IMR-90 (cell line): ENCODE data around the gene RNF182. TPM values are rescaled to one million over a fixed set of nuclear protein-coding genes. Genes with fewer than 3 reads are reported as not detected.

ENCODE experiments used
- ATAC-seq: fragments of 200-7000 bp; cut with Tn5 transposase; 2 replicates; pipeline ENCODE4 v1.9.1; 2020; ENCODE audit warnings: low read depth, mild to moderate bottlenecking, moderate library complexity
- BruUV-seq: library from RNA; stranded (reverse); fragments of 400-500 nt; replicated peaks from 2 replicates; lab custom pipeline; 2021; lab: Mats Ljungman, UMichigan
- CTCF ChIA-PET: fragments of 300-600 bp; formaldehyde crosslinking; extraction: SDS; loops from one replicate; lab custom pipeline; 2021; ENCODE audit warnings: antibody characterized with exemption; lab: Yijun Ruan, JAX
- POLR2A ChIA-PET: fragments of 300-600 bp; sonication (Branson Sonifier 250); formaldehyde crosslinking; loops from one replicate; lab custom pipeline; 2022; ENCODE audit warnings: antibody characterized with exemption; ENCODE audit not compliant: unreplicated experiment; lab: Charles Lee
- DNase-seq: peaks from one replicate; pipeline ENCODE4 v3.0.0; 2013
- H2AFZ ChIP-seq: replicated peaks from 2 replicates; pipeline ENCODE3; 2013; ENCODE audit warnings: low read length, mild to moderate bottlenecking; ENCODE audit not compliant: poor library complexity
- H2AK5ac ChIP-seq: 2 replicates; pipeline ENCODE4 v1.6.1; 2013; ENCODE audit warnings: low read depth, low read length, inconsistent platforms
- H2AK9ac ChIP-seq: replicated peaks from 2 replicates; pipeline ENCODE3; 2013; ENCODE audit warnings: mild to moderate bottlenecking, low read depth, low read length, moderate library complexity; ENCODE audit not compliant: poor library complexity
- H2BK120ac ChIP-seq: 2 replicates; pipeline ENCODE4 v1.6.1; 2013; ENCODE audit warnings: low read depth, low read length, inconsistent platforms
- H2BK15ac ChIP-seq: 3 replicates; pipeline ENCODE4 v1.6.1; 2013; ENCODE audit warnings: low read depth, low read length, inconsistent platforms
- H2BK20ac ChIP-seq: 2 replicates; pipeline ENCODE4 v1.6.1; 2013; ENCODE audit warnings: low read depth, mild to moderate bottlenecking, inconsistent platforms, low read length, moderate library complexity
- H2BK5ac ChIP-seq: 2 replicates; pipeline ENCODE4 v1.6.1; 2013; ENCODE audit warnings: mild to moderate bottlenecking, low read depth, low read length, inconsistent platforms; ENCODE audit not compliant: poor library complexity, severe bottlenecking
- H3K14ac ChIP-seq: replicated peaks from 2 replicates; pipeline ENCODE4 v1.6.1; 2013; ENCODE audit warnings: low read depth, low read length, inconsistent platforms
- H3K18ac ChIP-seq: 2 replicates; pipeline ENCODE4 v1.6.1; 2013; ENCODE audit warnings: low read depth, low read length, control low read depth
- H3K23ac ChIP-seq: 2 replicates; pipeline ENCODE4 v1.6.1; 2013; ENCODE audit warnings: low read depth, low read length, inconsistent platforms
- H3K27ac ChIP-seq: 2 replicates; pipeline ENCODE4 v1.5.1; 2013; ENCODE audit warnings: mild to moderate bottlenecking, control low read depth, low read length; ENCODE audit not compliant: insufficient read depth
- H3K27me3 ChIP-seq: 2 replicates; pipeline ENCODE4 v1.6.1; 2013; ENCODE audit warnings: low read length; ENCODE audit not compliant: control insufficient read depth, insufficient read depth
- H3K36me3 ChIP-seq: 2 replicates; pipeline ENCODE4 v1.6.1; 2013; ENCODE audit warnings: low read length, mixed read lengths; ENCODE audit not compliant: control insufficient read depth, insufficient read depth
- H3K4ac ChIP-seq: 2 replicates; pipeline ENCODE4 v1.6.1; 2013; ENCODE audit warnings: low read depth, low read length, inconsistent platforms
- H3K4me1 ChIP-seq: 2 replicates; pipeline ENCODE4 v1.6.1; 2013; ENCODE audit warnings: low read length, mixed read lengths; ENCODE audit not compliant: control insufficient read depth, insufficient read depth
- H3K4me2 ChIP-seq: 2 replicates; pipeline ENCODE4 v1.6.1; 2013; ENCODE audit warnings: low read depth, mild to moderate bottlenecking, control low read depth, low read length, moderate library complexity
- H3K4me3 ChIP-seq: 2 replicates; pipeline ENCODE4 v1.5.1; 2013; ENCODE audit warnings: low read depth, mild to moderate bottlenecking, control low read depth, low read length, moderate library complexity; ENCODE audit not compliant: insufficient read depth
- H3K56ac ChIP-seq: 2 replicates; pipeline ENCODE4 v1.6.1; 2013; ENCODE audit warnings: low read length, inconsistent platforms; ENCODE audit not compliant: insufficient read depth; ENCODE audit errors: extremely low read depth
- H3K79me1 ChIP-seq, 2 experiments: 2 replicates each; pipeline ENCODE4 v1.6.1; 2013; ENCODE audit warnings: low read length in 2 of 2, inconsistent platforms in 1 of 2, low read depth in 1 of 2
- H3K9ac ChIP-seq: 2 replicates; pipeline ENCODE4 v1.6.1; 2013; ENCODE audit warnings: low read depth, low read length, control low read depth
- H3K9me1 ChIP-seq: 2 replicates; pipeline ENCODE4 v1.6.1; 2013; ENCODE audit warnings: low read length, inconsistent platforms; ENCODE audit not compliant: insufficient read depth
- H3K9me3 ChIP-seq: 2 replicates; pipeline ENCODE4 v1.6.1; 2013; ENCODE audit warnings: low read length; ENCODE audit not compliant: control insufficient read depth, insufficient read depth
- H4K20me1 ChIP-seq: 2 replicates; pipeline ENCODE4 v1.6.1; 2013; ENCODE audit warnings: low read length, inconsistent platforms; ENCODE audit not compliant: insufficient read depth
- H4K5ac ChIP-seq: 2 replicates; pipeline ENCODE4 v1.6.1; 2013; ENCODE audit warnings: mild to moderate bottlenecking, low read depth, low read length, control low read depth
- H4K8ac ChIP-seq, 2 experiments: 2 replicates each; pipeline ENCODE4 v1.6.1; 2013; ENCODE audit warnings: low read depth in 2 of 2, low read length in 2 of 2, control low read depth in 1 of 2, inconsistent platforms in 1 of 2
- H4K91ac ChIP-seq: 2 replicates; pipeline ENCODE4 v1.6.1; 2013; ENCODE audit warnings: low read depth, low read length, inconsistent platforms; ENCODE audit not compliant: insufficient read depth
- CEBPB ChIP-seq: IDR thresholded peaks from 2 replicates; pipeline ENCODE4 v1.6.1; 2012; ENCODE audit warnings: low read depth, low read length, improper control_type of control experiment
- NFE2L2 ChIP-seq: fragments of 150-350 bp; IDR thresholded peaks from 2 replicates; pipeline ENCODE4 v1.6.1; 2016; ENCODE audit warnings: low read depth, mild to moderate bottlenecking, low read length
- WGBS, 2 experiments: methylation state at CpG; one replicate each; pipeline versions ENCODE4 v1.1.5 to v1.1.7; 2013; ENCODE audit warnings: missing lambda C conversion rate in 2 of 2; ENCODE audit not compliant: insufficient read length in 1 of 2; ENCODE audit errors: extremely low coverage in 2 of 2; 5-methylcytosine and 5-hydroxymethylcytosine counted together
- dilution Hi-C: fragments of 300-500 bp; cut with HindIII; formaldehyde crosslinking; loops from one replicate; pipeline ENCODE4 v1.14.3; 2018; ENCODE audit warnings: low sequenced_read_pairs; ENCODE audit not compliant: unreplicated experiment
- in situ Hi-C: fragments of 300-500 bp; cut with MboI; formaldehyde crosslinking; loops from 3 replicates; pipeline ENCODE4 v1.14.3; 2019; ENCODE audit warnings: low sequenced_read_pairs, inconsistent platforms, mixed read lengths
- intact Hi-C: fragments of 100-400 bp; cut with micrococcal nuclease; formaldehyde crosslinking; loops from 2 replicates; pipeline ENCODE4 v1.10.0; 2022
- polyA plus RNA-seq, 3 experiments: library from polyadenylated mRNA; depleted of rRNA; stranded (reverse); fragments of >200 nt; gene quantifications; 2 replicates each; pipeline ENCODE4 v1.2.3, GENCODE V29; 2012; ENCODE audit warnings: low replicate concordance in 1 of 3
- total RNA-seq: library from RNA; depleted of rRNA; stranded (reverse); fragments of >200 nt; gene quantifications from 2 replicates; pipeline ENCODE4 v1.2.3, GENCODE V29; 2012

RNF182 gene
- total and polyA plus RNA-seq, 2 of the 4 experiments (the other 2 are of a cell fraction): 4.1 to 9.1 TPM

- Histone ChIP-seq H4K8ac (no peak overlapping the region), H3K18ac (no peak overlapping the region), H3K4me1 (no peaks in the 10 kb centered on the region), H2AK9ac (no peak overlapping the region), H3K36me3 (no peaks in the 10 kb centered on the region), H4K91ac (no peak overlapping the region), H3K4me3 (no peak overlapping the region), H3K56ac (no peak overlapping the region), H2BK5ac (no peak overlapping the region), H3K9ac (no peak overlapping the region), H3K4ac (no peak overlapping the region), H2AFZ (no peak overlapping the region), H2BK15ac (no peak overlapping the region), H3K23ac (no peak overlapping the region), H3K27me3 (peaks cover 4% of the 10 kb centered on the region; the same call in 1 of the 2 replicates), H3K9me1 (no peaks in the 10 kb centered on the region), H4K20me1 (no peaks in the 10 kb centered on the region), H3K27ac (no peak overlapping the region), H3K14ac (no peak overlapping the region), H2BK20ac (no peak overlapping the region), H3K79me1 (no peaks in the 10 kb centered on the region), H3K4me2 (no peak overlapping the region), H2AK5ac (no peak overlapping the region), H4K5ac (no peak overlapping the region), H3K9me3 (peaks cover 8% of the 10 kb centered on the region), H2BK120ac (no peak overlapping the region)
- CTCF ChIA-PET: no interaction called here
- intact Hi-C loops: no loop called here
- WGBS, 2 experiments: no CpG with 5 or more reads among the region's 5 CpGs
- no TSS peak for BruUV-seq
- peak; percentile 56 for TF ChIP-seq CEBPB
- TF ChIP-seq NFE2L2: no peak
- ATAC-seq: no peak
- no peak for DNase-seq
- dilution Hi-C loops: no loop called here
- POLR2A ChIA-PET: no interaction called here
- in situ Hi-C loops: no loop called here
These were observed 84.1 kb downstream of the RNF182 start for GRCh38 chr6:14008809-14009208.
